Gastroesophageal sphincter (tissue), 4 donors: ENCODE results near the gene PER2. TPM values are rescaled to one million over a fixed set of nuclear protein-coding genes. Genes with fewer than 3 reads are reported as not detected.

Experiments used
- ATAC-seq: fragments of 150-250 bp; one replicate; pipeline ENCODE4 v1.9.1; 2016; ENCODE audit warnings: mild to moderate bottlenecking, moderate library complexity
- H3K27ac ChIP-seq, 4 donors: fragments of 200-600 bp; sonication (generic) in 3 of 4; 1 replicate in 3 of 4; 2 replicates in 1 of 4; pipeline ENCODE4 v1.5.1; 2016 to 2019
- H3K27me3 ChIP-seq: fragments of 200-600 bp; sonication (generic); one replicate; pipeline ENCODE4 v1.5.1; 2019
- H3K36me3 ChIP-seq, 2 donors: fragments of 200-600 bp; sonication (generic); one replicate each; pipeline ENCODE4 v1.5.1; 2019; ENCODE audit warnings: control low read depth in 1 of 2
- H3K4me1 ChIP-seq, 3 donors: fragments of 200-600 bp; sonication (generic); 1 replicate in 2 of 3; 2 replicates in 1 of 3; pipeline ENCODE4 v1.5.1; 2016 to 2019; ENCODE audit warnings: control low read depth in 2 of 3
- H3K4me3 ChIP-seq, 2 donors: fragments of 200-600 bp; sonication (generic); one replicate each; pipeline ENCODE4 v1.5.1; 2019; ENCODE audit warnings: mild to moderate bottlenecking in 1 of 2, moderate library complexity in 1 of 2
- H3K9me3 ChIP-seq, 3 donors: fragments of 200-600 bp; sonication (generic); one replicate each; pipeline ENCODE4 v1.5.1; 2017 to 2019; ENCODE audit warnings: control low read depth in 2 of 3
- CTCF ChIP-seq, 4 experiments: fragments of 200-600 bp in 2 of 4; fragments of 450-650 bp in 2 of 4; sonication (generic) in 1 of 4; IDR thresholded peaks; one replicate each; pipeline ENCODE4 v1.5.1; 2017 to 2019; ENCODE audit warnings: antibody characterized with exemption in 4 of 4, mild to moderate bottlenecking in 2 of 4, moderate library complexity in 2 of 4
- EP300 ChIP-seq: sonication (generic); formaldehyde crosslinking; IDR thresholded peaks from one replicate; pipeline ENCODE4 v1.6.1; 2017; ENCODE audit warnings: antibody characterized with exemption, mild to moderate bottlenecking
- POLR2A ChIP-seq, 2 donors: fragments of 450-650 bp; IDR thresholded peaks; one replicate each; pipeline ENCODE4 v1.6.1; 2017; ENCODE audit warnings: antibody characterized with exemption in 2 of 2, mild to moderate bottlenecking in 2 of 2, moderate library complexity in 1 of 2
- POLR2AphosphoS5 ChIP-seq: sonication (generic); formaldehyde crosslinking; IDR thresholded peaks from one replicate; pipeline ENCODE4 v1.6.1; 2017; ENCODE audit warnings: antibody characterized with exemption
- WGBS, 2 donors: methylation state at CpG; one replicate each; pipeline ENCODE4 v1.1.5; 2018; ENCODE audit warnings: low coverage in 1 of 2; 5-methylcytosine and 5-hydroxymethylcytosine counted together
- total RNA-seq, 4 donors: library from RNA; depleted of rRNA; stranded (reverse); fragments of >200 nt; gene quantifications; one replicate each; pipeline ENCODE4 v1.1.0, GENCODE V29; 2016

The PER2 gene
- total RNA-seq, 4 donors from 2014 or later: 8.7 to 20.5 (median 17.0) TPM

GRCh38 chr2:238243496-238244076, 44.8 kb downstream of the PER2 start:
- H3K4me3 ChIP-seq: no peak overlapping the region
- H3K27ac ChIP-seq: peak overlapping the region in 3 of 4 donors; percentile 2 to 52 (median 45)
- H3K9me3 ChIP-seq: no peaks in the 10 kb centered on the region
- WGBS, 2 donors: 69 to 75% methylated on average over 5 of the region's 10 CpGs
- no peak for ATAC-seq
- peaks cover 6% of the 10 kb centered on the region for H3K27me3 ChIP-seq
- TF ChIP-seq POLR2AphosphoS5 (no peak), EP300 (no peak), POLR2A (IDR thresholded peaks at IDR 0.05) (no peak), CTCF (IDR thresholded peaks at IDR 0.05) (no peak)
- peaks cover 0 to 44% (median 8%) of the 10 kb centered on the region in 3 donors for H3K4me1 ChIP-seq
- peaks cover 0 to 49% of the 10 kb centered on the region in 2 donors for H3K36me3 ChIP-seq

GRCh38 chr2:238242731-238243495, 45.5 kb downstream of the PER2 start:
- TF ChIP-seq CTCF (IDR thresholded peaks at IDR 0.05) (no peak), POLR2A (IDR thresholded peaks at IDR 0.05) (no peak), POLR2AphosphoS5 (no peak), EP300 (no peak)
- no peak for ATAC-seq
- peaks cover 0 to 42% of the 10 kb centered on the region in 2 donors for H3K36me3 ChIP-seq
- WGBS, 2 donors: 39 to 57% methylated on average over 1 to 5 of the region's 7 CpGs
- peaks cover 6% of the 10 kb centered on the region for H3K27me3 ChIP-seq
- H3K9me3 ChIP-seq: no peaks in the 10 kb centered on the region
- H3K27ac ChIP-seq: peak overlapping the region in 3 of 4 donors; percentile 2 to 52 (median 45)
- H3K4me1 ChIP-seq: peaks cover 0 to 46% (median 8%) of the 10 kb centered on the region in 3 donors
- H3K4me3 ChIP-seq: no peak overlapping the region

GRCh38 chr2:238241970-238242369, 46.4 kb downstream of the PER2 start:
- Histone ChIP-seq H3K4me3 (no peak overlapping the region), H3K36me3 (peaks cover 0 to 33% of the 10 kb centered on the region in 2 donors), H3K27me3 (peaks cover 6% of the 10 kb centered on the region), H3K27ac (peak overlapping the region in 1 of 4 donors; percentile 45), H3K4me1 (peaks cover 0 to 46% (median 8%) of the 10 kb centered on the region in 3 donors), H3K9me3 (no peaks in the 10 kb centered on the region)
- ATAC-seq: no peak
- WGBS, 2 donors: 81 to 85% methylated on average over 2 of the region's 2 CpGs
- TF ChIP-seq POLR2A (IDR thresholded peaks at IDR 0.05): no peak
- no peak for TF ChIP-seq EP300
- TF ChIP-seq POLR2AphosphoS5: no peak
- TF ChIP-seq CTCF (IDR thresholded peaks at IDR 0.05): no peak

GRCh38 chr2:238240757-238241711, 47.4 kb downstream of the PER2 start:
- H3K4me3 ChIP-seq: peak overlapping the region; percentile 3 to 75

More at GRCh38 chr2:238240757-238241711, 47.4 kb downstream of the PER2 start:
- TF ChIP-seq EP300 (no peak), CTCF (IDR thresholded peaks at IDR 0.05) (no peak), POLR2A (IDR thresholded peaks at IDR 0.05) (no peak), POLR2AphosphoS5 (no peak)
- Histone ChIP-seq H3K36me3 (peaks cover 0 to 23% of the 10 kb centered on the region in 2 donors), H3K9me3 (no peaks in the 10 kb centered on the region), H3K27ac (peak overlapping the region in 2 of 4 donors; percentile 41 to 79), H3K27me3 (peaks cover 6% of the 10 kb centered on the region), H3K4me1 (peaks cover 0 to 46% (median 8%) of the 10 kb centered on the region in 3 donors)
- no CpG with 5 or more reads among the region's 71 CpGs for WGBS, 2 donors
- no peak for ATAC-seq
